Tibial nerve (tissue), 4 donors: ENCODE measurements around the gene IL1RAPL2. TPM values are rescaled to one million over a fixed set of nuclear protein-coding genes. Genes with fewer than 3 reads are reported as not detected.
"Not testable (repeated sequence)": the region's sequence is repeated elsewhere in the genome, so short reads cannot be mapped to it uniquely, and the experiment has no call there.

Experiments used
- DNase-seq, 2 donors: peaks; one replicate each; pipeline ENCODE4 v3.0.0-alpha.2; 2019; ENCODE audit warnings: low spot score in 2 of 2
- H3K27ac ChIP-seq, 4 donors: fragments of 200-600 bp; sonication (generic) in 3 of 4; one replicate each; pipeline ENCODE4 v1.5.1; 2017 to 2019; ENCODE audit warnings: mild to moderate bottlenecking in 1 of 4
- H3K27me3 ChIP-seq, 2 donors: fragments of 200-600 bp; sonication (generic) in 1 of 2; one replicate each; pipeline versions ENCODE4 v1.5.1 to v1.6.0; 2017 to 2019
- H3K36me3 ChIP-seq, 3 donors: fragments of 200-600 bp; sonication (generic); one replicate each; pipeline ENCODE4 v1.5.1; 2018 to 2019
- H3K4me1 ChIP-seq, 4 donors: fragments of 200-600 bp; sonication (generic) in 3 of 4; one replicate each; pipeline ENCODE4 v1.5.1; 2017 to 2019
- H3K4me3 ChIP-seq, 4 donors: fragments of 200-600 bp; sonication (generic) in 3 of 4; one replicate each; pipeline ENCODE4 v1.5.1; 2017 to 2019; ENCODE audit warnings: mild to moderate bottlenecking in 1 of 4, moderate library complexity in 1 of 4
- H3K9me3 ChIP-seq, 4 donors: fragments of 200-600 bp; sonication (generic) in 3 of 4; one replicate each; pipeline ENCODE4 v1.5.1; 2017 to 2019
- CTCF ChIP-seq, 5 experiments: fragments of 200-600 bp in 3 of 5; fragments of 450-650 bp in 2 of 5; sonication (generic) in 3 of 5; IDR thresholded peaks; one replicate each; pipeline ENCODE4 v1.5.1; 2016 to 2019; ENCODE audit warnings: antibody characterized with exemption in 5 of 5, mild to moderate bottlenecking in 3 of 5, moderate library complexity in 2 of 5
- EP300 ChIP-seq, 2 donors: sonication (generic); formaldehyde crosslinking; IDR thresholded peaks; one replicate each; pipeline ENCODE4 v1.6.1; 2017; ENCODE audit warnings: antibody characterized with exemption in 2 of 2, mild to moderate bottlenecking in 1 of 2
- POLR2A ChIP-seq, 2 donors: fragments of 450-650 bp; IDR thresholded peaks; one replicate each; pipeline ENCODE4 v1.6.1; 2017; ENCODE audit warnings: antibody characterized with exemption in 2 of 2, mild to moderate bottlenecking in 2 of 2, moderate library complexity in 2 of 2
- WGBS, 2 donors: methylation state at CpG; one replicate each; pipeline ENCODE4 v1.1.5; 2018; 5-methylcytosine and 5-hydroxymethylcytosine counted together
- total RNA-seq, 4 donors: library from RNA; depleted of rRNA; stranded (reverse); fragments of >200 nt; gene quantifications; one replicate each; pipeline ENCODE4 v1.1.0, GENCODE V29; 2016

The IL1RAPL2 gene
- total RNA-seq, 4 donors from 2014 or later, result not detected

- no peak for DNase-seq
- no peak overlapping the region for H3K27ac ChIP-seq
- WGBS, 2 donors, result 68 to 73% methylated on average over 4 of the region's 4 CpGs
- no peak for TF ChIP-seq POLR2A (IDR thresholded peaks at IDR 0.05)
- no peak for TF ChIP-seq CTCF (IDR thresholded peaks at IDR 0.05)
- no peak for TF ChIP-seq EP300 (IDR thresholded peaks at IDR 0.05)
- H3K4me1 ChIP-seq, result no peaks in the 10 kb centered on the region
- no peak overlapping the region for H3K4me3 ChIP-seq
- H3K9me3 ChIP-seq, result no peaks in the 10 kb centered on the region
- H3K36me3 ChIP-seq, result no peaks in the 10 kb centered on the region
- peaks cover 0 to 14% of the 10 kb centered on the region in 2 donors for H3K27me3 ChIP-seq
Measured at GRCh38 chrX:105098812-105099211, 532.8 kb downstream of the IL1RAPL2 start.

- no peak for DNase-seq
- no peak overlapping the region for H3K27ac ChIP-seq
- no peaks in the 10 kb centered on the region for H3K36me3 ChIP-seq
- H3K27me3 ChIP-seq, result peaks cover 0 to 18% of the 10 kb centered on the region in 2 donors
- H3K4me3 ChIP-seq, result no peak overlapping the region
- no peaks in the 10 kb centered on the region for H3K4me1 ChIP-seq
- H3K9me3 ChIP-seq, result no peaks in the 10 kb centered on the region
- WGBS, 2 donors, result 82 to 89% methylated on average over 3 of the region's 3 CpGs
- no peak for TF ChIP-seq EP300 (IDR thresholded peaks at IDR 0.05)
- TF ChIP-seq POLR2A (IDR thresholded peaks at IDR 0.05), result no peak
- TF ChIP-seq CTCF (IDR thresholded peaks at IDR 0.05), result no peak
Measured at GRCh38 chrX:105101378-105101777, 535.4 kb downstream of the IL1RAPL2 start.

GRCh38 chrX:105109936-105110335 is 543.9 kb downstream of the IL1RAPL2 start:
- WGBS, 2 donors, result 48 to 68% methylated on average over 6 of the region's 6 CpGs
- TF ChIP-seq POLR2A (IDR thresholded peaks at IDR 0.05) (no peak), EP300 (IDR thresholded peaks at IDR 0.05) (no peak), CTCF (IDR thresholded peaks at IDR 0.05) (no peak)
- Histone ChIP-seq H3K27me3 (peaks cover 0 to 9% of the 10 kb centered on the region in 2 donors), H3K4me3 (no peak overlapping the region), H3K9me3 (no peaks in the 10 kb centered on the region), H3K4me1 (no peaks in the 10 kb centered on the region), H3K36me3 (no peaks in the 10 kb centered on the region), H3K27ac (no peak overlapping the region)
- no peak for DNase-seq

- Histone ChIP-seq H3K4me3 (no peak overlapping the region), H3K4me1 (no peaks in the 10 kb centered on the region), H3K27me3 (peaks cover 0 to 14% of the 10 kb centered on the region in 2 donors), H3K36me3 (no peaks in the 10 kb centered on the region), H3K27ac (no peak overlapping the region), H3K9me3 (no peaks in the 10 kb centered on the region)
- TF ChIP-seq POLR2A (IDR thresholded peaks at IDR 0.05), result no peak
- TF ChIP-seq CTCF (IDR thresholded peaks at IDR 0.05), result no peak
- no peak for TF ChIP-seq EP300 (IDR thresholded peaks at IDR 0.05)
- WGBS, 2 donors, result 83 to 94% methylated on average over 3 of the region's 3 CpGs
- DNase-seq, result no peak
Measured at GRCh38 chrX:105114554-105115130, 548.6 kb downstream of the IL1RAPL2 start.

- H3K36me3 ChIP-seq, H3K27ac ChIP-seq, H3K9me3 ChIP-seq, DNase-seq, H3K4me1 ChIP-seq, H3K4me3 ChIP-seq: not testable (repeated sequence)
- H3K27me3 ChIP-seq, result peaks cover 0 to 23% of the 10 kb centered on the region in 2 donors
- 83 to 91% methylated on average over 3 to 34 of the region's 35 CpGs for WGBS, 2 donors
Measured at GRCh38 chrX:105115596-105116320, 549.8 kb downstream of the IL1RAPL2 start.
